ENCODE results near the gene KCNH6.

The KCNH6 gene

DNA sequence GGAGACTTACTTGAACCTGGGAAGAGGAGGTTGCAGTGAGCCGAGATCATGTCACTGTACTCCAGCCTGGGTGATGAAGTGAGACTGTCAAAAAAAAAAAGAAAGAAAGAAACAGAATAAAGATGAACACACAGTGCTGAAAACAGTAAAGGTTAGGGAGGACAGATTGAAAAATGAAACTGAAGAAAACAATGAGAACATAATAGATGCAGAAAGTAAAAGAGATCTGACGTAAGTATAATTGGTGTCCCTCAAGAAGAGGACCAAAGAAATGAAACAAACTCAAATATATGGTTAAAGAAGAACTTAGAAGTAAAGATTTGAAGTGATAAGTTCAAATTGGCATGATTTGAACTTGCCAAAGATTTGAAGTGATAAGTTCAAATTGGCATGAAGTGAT lies 34.3 kb downstream of the KCNH6 start:
- DNase-seq (ENCODE audit: low read depth), result no peak

DNA sequence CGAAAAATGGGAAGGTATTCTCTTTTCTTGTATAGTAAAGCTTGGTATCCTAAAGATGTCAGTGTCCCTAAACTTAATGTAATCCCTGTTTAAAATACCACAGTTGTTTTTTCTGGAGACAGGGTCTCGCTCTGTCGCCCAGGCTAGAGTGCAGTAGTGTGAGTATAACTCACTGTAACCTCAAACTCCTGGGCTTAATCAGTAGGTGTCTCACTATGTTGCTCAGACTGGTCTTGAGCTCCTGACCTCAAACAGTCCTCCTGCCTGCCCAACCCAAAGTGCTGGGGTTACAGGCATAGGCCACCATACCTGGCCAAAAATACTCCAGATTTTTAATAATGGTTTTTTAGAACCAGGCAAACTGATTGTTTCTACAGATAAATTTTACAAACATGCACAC lies 35.3 kb downstream of the KCNH6 start:
- DNase-seq (ENCODE audit: low read depth), result no peak

DNA sequence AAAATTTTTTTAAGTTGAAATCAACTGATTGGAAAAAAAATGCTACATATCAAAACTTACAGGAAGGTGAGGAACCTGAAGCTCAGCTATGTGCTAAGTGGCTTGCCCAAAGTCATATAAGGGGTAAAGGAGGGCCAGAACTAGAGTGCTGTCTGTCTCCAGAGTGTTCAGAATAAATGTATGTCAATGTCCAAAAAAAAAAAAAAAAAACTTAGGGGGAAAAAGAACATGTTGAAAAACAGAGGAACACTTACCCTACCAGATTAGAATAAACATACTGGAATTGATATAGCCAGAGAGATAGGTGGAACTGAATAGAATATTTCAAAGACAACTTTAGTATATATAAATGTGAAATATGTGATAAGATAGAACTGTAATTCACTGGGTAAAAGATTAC lies 38.7 kb downstream of the KCNH6 start:
- DNase-seq (ENCODE audit: low read depth), result no peak

GRCh38 chr17:63563339-63563738 lies 40.2 kb downstream of the KCNH6 start:
- DNase-seq (ENCODE audit: low read depth), result no peak

DNA sequence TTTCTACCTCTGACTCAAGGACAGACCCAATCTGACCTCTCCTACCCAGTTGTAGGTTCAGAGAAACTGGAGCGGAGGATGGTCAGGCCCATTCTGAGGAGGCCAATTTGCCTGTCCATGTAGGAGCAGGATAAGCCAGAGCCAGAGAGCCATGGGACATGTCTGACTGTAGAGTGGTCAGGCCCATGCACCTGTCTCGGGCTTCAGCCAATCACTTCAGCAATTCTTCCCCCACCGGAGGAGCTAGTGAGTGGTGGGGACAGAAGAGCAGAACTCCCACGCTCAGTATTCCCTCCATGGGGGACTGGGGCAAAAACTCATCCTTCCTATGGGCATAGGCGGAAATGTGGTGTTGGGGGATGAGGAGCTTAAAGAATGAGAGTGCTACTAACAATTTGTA lies 41.4 kb downstream of the KCNH6 start:
- DNase-seq (ENCODE audit: low read depth), result no peak

- DNase-seq (ENCODE audit: low read depth), result no peak
These were observed 44.1 kb downstream of the KCNH6 start for GRCh38 chr17:63567229-63567628.

- no peak for DNase-seq (ENCODE audit: low read depth)
These were observed 45.4 kb downstream of the KCNH6 start for GRCh38 chr17:63568563-63568962.

- no peak for DNase-seq (ENCODE audit: low read depth)
These were observed 48.6 kb downstream of the KCNH6 start for GRCh38 chr17:63571632-63572310.

- no peak for DNase-seq (ENCODE audit: low read depth)
These were observed 50.5 kb downstream of the KCNH6 start for GRCh38 chr17:63573634-63574033.

GRCh38 chr17:63578027-63578768 lies 55.0 kb downstream of the KCNH6 start:
- DNase-seq (ENCODE audit: low read depth), result no peak

GRCh38 chr17:63578769-63579111 lies 55.6 kb downstream of the KCNH6 start:
- no peak for DNase-seq (ENCODE audit: low read depth)

DNA sequence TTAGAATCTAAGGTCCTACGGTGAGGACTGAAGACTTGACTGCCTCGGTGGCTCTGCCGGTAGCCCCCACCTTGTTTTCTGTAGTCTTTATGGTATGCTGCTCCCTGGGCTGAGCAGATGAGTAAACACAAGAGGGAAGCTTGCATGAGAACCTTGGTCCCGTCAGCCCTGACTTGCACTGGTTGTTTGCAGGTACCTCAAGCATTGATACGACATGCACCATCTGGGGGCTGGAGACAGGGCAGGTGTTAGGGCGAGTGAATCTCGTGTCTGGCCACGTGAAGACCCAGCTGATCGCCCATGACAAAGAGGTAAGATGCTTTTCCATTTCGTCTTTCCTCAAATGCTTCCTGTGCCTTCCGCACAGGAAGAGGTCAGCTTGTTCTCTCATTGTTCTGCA lies 56.5 kb downstream of the KCNH6 start:
- no peak for DNase-seq (ENCODE audit: low read depth)

DNA sequence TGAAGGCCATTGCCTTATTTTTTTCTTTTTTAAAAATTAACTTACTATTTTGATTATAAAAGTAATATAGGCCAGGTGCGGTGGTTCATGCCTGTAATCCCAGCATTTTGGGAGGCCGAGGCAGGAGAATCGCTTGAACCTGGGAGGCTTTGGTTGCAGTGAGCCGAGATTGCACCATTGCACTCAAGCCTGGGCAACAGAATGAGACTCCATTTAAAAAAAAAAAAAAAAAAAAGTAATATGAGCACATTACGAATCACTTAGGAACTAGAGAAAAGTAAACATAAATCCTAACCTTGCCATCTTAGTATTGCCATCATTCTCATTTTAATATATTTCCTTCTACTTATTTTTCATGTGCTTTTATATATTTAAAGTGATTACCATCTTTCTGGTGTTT lies 64.6 kb downstream of the KCNH6 start:
- DNase-seq (ENCODE audit: low read depth), result no peak

- DNase-seq (ENCODE audit: low read depth), result no peak
These were observed 65.6 kb downstream of the KCNH6 start for GRCh38 chr17:63588797-63589196.

DNA sequence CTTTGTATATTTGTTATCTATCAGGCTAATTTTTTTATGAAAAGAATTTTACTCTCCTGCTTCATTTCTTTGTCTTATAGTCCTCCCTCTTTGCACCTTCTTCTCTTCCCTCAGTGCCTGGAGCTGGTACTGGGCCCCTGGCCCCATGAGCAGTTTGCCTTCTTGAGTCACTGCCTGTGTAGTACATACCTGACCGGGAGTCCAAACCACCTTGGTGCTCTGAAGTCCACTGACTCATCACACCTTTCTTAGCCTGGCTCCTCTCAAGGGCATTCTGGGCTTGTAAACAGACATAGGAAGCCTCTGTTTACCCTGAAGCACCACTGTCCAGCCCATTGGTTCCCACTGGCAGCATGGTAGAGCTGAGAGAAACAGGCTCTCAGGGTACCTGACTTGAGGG lies 66.5 kb downstream of the KCNH6 start:
- no peak for DNase-seq (ENCODE audit: low read depth)

- DNase-seq (ENCODE audit: low read depth), result no peak
These were observed 69.6 kb downstream of the KCNH6 start for GRCh38 chr17:63592797-63593196.

DNA sequence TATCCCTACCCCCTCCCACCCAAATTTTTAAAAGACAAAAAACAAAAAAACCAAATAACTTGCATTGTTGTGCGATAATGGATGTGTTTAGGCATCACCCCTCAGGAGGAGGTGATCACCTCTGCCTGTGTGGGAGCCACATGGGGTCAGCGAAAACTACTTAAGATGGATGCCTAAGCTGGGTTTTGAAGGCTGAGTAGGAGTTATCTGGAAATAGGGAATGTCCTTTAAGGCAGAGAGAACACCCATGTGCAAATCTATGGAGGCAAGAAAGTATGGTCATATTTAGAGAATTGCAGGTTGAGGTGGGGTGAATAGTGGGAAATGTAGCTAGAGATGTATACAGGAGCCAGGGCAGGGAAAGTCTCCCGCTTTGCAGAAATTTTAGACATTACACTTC lies 72.0 kb downstream of the KCNH6 start:
- no peak for DNase-seq (ENCODE audit: low read depth)
